Measurements from ENCODE around the gene BEAN1.

Gene BEAN1

DNA sequence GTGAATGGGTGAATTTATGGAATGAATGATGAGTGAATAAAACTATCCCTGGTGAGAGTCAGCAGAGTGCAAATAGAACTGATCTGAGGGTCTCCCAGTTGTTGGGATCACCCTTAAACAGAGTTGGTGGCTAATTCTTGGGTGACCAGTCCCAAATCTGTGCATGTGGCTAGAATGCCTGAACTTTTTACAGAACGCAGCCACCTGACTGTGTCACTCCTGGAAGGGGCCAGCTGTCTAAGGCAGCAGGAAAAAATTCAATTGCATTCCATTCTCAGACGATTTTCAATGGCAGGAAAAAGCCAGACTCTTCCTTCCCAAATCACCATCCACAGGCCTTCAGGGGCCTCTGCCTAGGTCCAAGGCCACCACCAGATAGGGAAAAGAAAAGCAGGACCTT, 43.5 kb downstream of the BEAN1 start:
- H3K27ac ChIP-seq (replicated peaks): no peak overlapping the region
- H3K4me3 ChIP-seq (replicated peaks; ENCODE audit: insufficient read depth, low read length): no peak overlapping the region
- H3K27me3 ChIP-seq (ENCODE audit: insufficient read depth, poor library complexity, severe bottlenecking): no peaks in the 10 kb centered on the region
- no peak for DNase-seq (ENCODE audit: low read depth in 1 of 2, low spot score in 1 of 2)
- TF ChIP-seq, protein P1, sequence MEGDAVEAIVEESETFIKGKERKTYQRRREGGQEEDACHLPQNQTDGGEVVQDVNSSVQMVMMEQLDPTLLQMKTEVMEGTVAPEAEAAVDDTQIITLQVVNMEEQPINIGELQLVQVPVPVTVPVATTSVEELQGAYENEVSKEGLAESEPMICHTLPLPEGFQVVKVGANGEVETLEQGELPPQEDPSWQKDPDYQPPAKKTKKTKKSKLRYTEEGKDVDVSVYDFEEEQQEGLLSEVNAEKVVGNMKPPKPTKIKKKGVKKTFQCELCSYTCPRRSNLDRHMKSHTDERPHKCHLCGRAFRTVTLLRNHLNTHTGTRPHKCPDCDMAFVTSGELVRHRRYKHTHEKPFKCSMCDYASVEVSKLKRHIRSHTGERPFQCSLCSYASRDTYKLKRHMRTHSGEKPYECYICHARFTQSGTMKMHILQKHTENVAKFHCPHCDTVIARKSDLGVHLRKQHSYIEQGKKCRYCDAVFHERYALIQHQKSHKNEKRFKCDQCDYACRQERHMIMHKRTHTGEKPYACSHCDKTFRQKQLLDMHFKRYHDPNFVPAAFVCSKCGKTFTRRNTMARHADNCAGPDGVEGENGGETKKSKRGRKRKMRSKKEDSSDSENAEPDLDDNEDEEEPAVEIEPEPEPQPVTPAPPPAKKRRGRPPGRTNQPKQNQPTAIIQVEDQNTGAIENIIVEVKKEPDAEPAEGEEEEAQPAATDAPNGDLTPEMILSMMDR (IDR thresholded peaks at IDR 0.05; ENCODE audit: insufficient read depth, low read length): no peak
- TF ChIP-seq SPI1 (IDR thresholded peaks at IDR 0.05; ENCODE audit: borderline replicate concordance, low read depth): no peak
- TF ChIP-seq, protein P2, sequence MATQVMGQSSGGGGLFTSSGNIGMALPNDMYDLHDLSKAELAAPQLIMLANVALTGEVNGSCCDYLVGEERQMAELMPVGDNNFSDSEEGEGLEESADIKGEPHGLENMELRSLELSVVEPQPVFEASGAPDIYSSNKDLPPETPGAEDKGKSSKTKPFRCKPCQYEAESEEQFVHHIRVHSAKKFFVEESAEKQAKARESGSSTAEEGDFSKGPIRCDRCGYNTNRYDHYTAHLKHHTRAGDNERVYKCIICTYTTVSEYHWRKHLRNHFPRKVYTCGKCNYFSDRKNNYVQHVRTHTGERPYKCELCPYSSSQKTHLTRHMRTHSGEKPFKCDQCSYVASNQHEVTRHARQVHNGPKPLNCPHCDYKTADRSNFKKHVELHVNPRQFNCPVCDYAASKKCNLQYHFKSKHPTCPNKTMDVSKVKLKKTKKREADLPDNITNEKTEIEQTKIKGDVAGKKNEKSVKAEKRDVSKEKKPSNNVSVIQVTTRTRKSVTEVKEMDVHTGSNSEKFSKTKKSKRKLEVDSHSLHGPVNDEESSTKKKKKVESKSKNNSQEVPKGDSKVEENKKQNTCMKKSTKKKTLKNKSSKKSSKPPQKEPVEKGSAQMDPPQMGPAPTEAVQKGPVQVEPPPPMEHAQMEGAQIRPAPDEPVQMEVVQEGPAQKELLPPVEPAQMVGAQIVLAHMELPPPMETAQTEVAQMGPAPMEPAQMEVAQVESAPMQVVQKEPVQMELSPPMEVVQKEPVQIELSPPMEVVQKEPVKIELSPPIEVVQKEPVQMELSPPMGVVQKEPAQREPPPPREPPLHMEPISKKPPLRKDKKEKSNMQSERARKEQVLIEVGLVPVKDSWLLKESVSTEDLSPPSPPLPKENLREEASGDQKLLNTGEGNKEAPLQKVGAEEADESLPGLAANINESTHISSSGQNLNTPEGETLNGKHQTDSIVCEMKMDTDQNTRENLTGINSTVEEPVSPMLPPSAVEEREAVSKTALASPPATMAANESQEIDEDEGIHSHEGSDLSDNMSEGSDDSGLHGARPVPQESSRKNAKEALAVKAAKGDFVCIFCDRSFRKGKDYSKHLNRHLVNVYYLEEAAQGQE (IDR thresholded peaks at IDR 0.05; ENCODE audit: insufficient replicate concordance, low read depth): no peak

DNA sequence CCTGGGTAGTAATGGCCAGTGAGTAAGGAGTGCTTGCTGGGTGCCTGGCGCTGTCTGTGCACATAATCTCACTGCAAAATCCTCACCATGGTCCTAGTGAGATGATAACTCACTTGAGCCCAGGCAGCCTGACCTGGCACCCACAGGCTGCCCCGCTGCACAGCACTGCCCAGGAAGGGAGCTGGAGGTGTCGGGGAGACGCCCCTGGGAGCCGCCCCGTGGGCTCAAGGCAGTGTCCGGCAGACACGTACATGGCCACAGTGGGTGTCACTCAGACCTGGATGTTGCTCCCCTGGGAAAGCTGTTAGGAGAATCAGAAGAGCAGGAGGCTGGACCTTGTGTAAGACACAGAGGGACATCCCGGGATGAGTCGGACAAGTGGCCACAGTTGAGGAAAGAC, 44.2 kb downstream of the BEAN1 start:
- TF ChIP-seq, protein P1 (IDR thresholded peaks at IDR 0.05; ENCODE audit: insufficient read depth, low read length): no peak
- TF ChIP-seq POLR2AphosphoS5 (IDR thresholded peaks at IDR 0.05; ENCODE audit: low read depth) (no peak), SPI1 (IDR thresholded peaks at IDR 0.05; ENCODE audit: borderline replicate concordance, low read depth) (no peak), GABPA (IDR thresholded peaks at IDR 0.05; ENCODE audit: low read depth) (no peak)
- TF ChIP-seq, protein P2 (IDR thresholded peaks at IDR 0.05; ENCODE audit: insufficient replicate concordance, low read depth): no peak
- no peak overlapping the region for H3K4me3 ChIP-seq (replicated peaks; ENCODE audit: insufficient read depth, low read length)
- H3K27me3 ChIP-seq (ENCODE audit: insufficient read depth, poor library complexity, severe bottlenecking): no peaks in the 10 kb centered on the region
- no peak overlapping the region for H3K27ac ChIP-seq (replicated peaks)
- DNase-seq (ENCODE audit: low read depth in 1 of 2, low spot score in 1 of 2): no peak

DNA sequence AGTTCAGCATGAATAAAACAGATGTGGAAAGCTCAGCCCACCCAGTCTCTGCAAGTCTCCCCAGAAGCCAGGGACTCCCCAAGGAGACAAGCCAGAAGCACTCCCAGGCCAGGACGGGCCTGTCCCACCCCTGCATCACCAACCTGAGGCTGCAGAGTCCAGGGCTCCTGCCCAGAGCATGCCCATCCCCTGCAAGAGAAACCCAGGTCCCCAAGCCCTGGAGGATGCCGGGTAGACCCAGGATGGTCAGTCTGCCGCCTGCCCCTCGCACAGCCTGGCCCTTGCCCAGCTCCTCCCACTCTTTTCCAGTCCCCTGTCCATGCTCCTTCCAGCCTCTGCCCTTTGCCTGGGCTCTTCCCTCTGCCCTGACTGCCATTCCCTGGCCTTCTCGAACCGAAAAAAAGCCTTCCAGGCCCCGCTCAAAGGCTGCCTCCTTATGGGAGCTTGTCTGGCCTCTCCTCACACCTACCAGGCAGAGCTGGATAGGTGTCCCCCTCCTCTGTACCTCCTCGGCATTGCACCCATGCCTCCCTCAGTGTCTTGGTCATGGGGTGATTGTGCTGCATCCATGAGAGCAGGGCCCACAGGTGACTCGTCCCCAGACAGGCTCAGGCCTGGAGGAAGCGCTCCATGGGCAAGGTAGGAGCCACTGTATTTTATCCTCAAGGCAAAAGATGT, 44.8 kb downstream of the BEAN1 start:
- no peak overlapping the region for H3K27ac ChIP-seq (replicated peaks)
- TF ChIP-seq POLR2AphosphoS5 (IDR thresholded peaks at IDR 0.05; ENCODE audit: low read depth) (no peak), SPI1 (IDR thresholded peaks at IDR 0.05; ENCODE audit: borderline replicate concordance, low read depth) (no peak), GABPA (IDR thresholded peaks at IDR 0.05; ENCODE audit: low read depth) (no peak)
- TF ChIP-seq, protein P2 (IDR thresholded peaks at IDR 0.05; ENCODE audit: insufficient replicate concordance, low read depth): no peak
- TF ChIP-seq, protein P1 (IDR thresholded peaks at IDR 0.05; ENCODE audit: insufficient read depth, low read length): no peak
- no peak overlapping the region for H3K4me3 ChIP-seq (replicated peaks; ENCODE audit: insufficient read depth, low read length)
- no peak for DNase-seq (ENCODE audit: low read depth in 1 of 2, low spot score in 1 of 2)
- H3K27me3 ChIP-seq (ENCODE audit: insufficient read depth, poor library complexity, severe bottlenecking): no peaks in the 10 kb centered on the region

Data from HL-60 (cell line).